Kidney epithelial cell (primary cell): Measurements from ENCODE around the gene TAF1B. TPM values are rescaled to one million over a fixed set of nuclear protein-coding genes. Genes with fewer than 3 reads are reported as not detected.

Experiments used
- DNase-seq: peaks from one replicate; pipeline ENCODE4 v3.0.0-alpha.2; 2010; ENCODE audit warnings: low read depth
- H3K27me3 ChIP-seq: 2 replicates; pipeline ENCODE4 v1.6.0; 2011; ENCODE audit warnings: low read length; ENCODE audit not compliant: control insufficient read depth, insufficient read depth
- H3K36me3 ChIP-seq: 2 replicates; pipeline ENCODE4 v1.5.1; 2011; ENCODE audit warnings: low read length; ENCODE audit not compliant: control insufficient read depth, insufficient read depth
- H3K4me3 ChIP-seq: 2 replicates; pipeline ENCODE4 v1.5.1; 2011; ENCODE audit warnings: low read depth, mild to moderate bottlenecking, control low read depth, low read length
- total RNA-seq: library from RNA; depleted of rRNA; stranded (reverse); fragments of >200 nt; gene quantifications from 2 replicates; pipeline ENCODE4 v1.2.3, GENCODE V29; 2015
- TF ChIP-seq, protein P1 (sequence below): IDR thresholded peaks from 2 replicates; pipeline ENCODE4 v1.5.1; 2011; ENCODE audit warnings: mild to moderate bottlenecking, moderate library complexity, low read length, control low read depth, inconsistent platforms; ENCODE audit not compliant: insufficient read depth, poor library complexity, severe bottlenecking

Gene TAF1B
- total RNA-seq, 1 donor from 2014 or later, result 15.0 TPM

DNA sequence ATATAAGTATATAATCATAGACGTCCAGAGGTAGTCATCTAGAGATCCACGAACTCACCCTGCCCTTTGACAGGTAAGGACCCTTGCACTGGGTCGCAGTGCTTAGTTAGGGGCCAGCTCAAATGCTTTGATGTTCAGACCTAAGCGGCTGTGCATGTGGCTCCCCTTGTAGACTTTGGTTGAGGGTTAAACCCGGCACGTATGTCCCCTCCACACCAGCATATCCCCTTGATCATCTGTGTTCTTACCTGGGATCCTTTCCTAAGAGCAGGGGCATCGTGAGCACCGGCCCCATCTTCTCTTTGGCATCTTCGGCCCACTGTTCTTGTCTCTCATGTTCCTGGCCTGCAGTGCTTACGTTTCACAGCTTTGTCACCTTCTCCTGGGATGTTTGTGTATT, 139.6 kb downstream of the TAF1B start:
- DNase-seq, result no peak
- H3K27me3 ChIP-seq, result no peaks in the 10 kb centered on the region
- H3K36me3 ChIP-seq, result no peaks in the 10 kb centered on the region
- TF ChIP-seq, protein P1, sequence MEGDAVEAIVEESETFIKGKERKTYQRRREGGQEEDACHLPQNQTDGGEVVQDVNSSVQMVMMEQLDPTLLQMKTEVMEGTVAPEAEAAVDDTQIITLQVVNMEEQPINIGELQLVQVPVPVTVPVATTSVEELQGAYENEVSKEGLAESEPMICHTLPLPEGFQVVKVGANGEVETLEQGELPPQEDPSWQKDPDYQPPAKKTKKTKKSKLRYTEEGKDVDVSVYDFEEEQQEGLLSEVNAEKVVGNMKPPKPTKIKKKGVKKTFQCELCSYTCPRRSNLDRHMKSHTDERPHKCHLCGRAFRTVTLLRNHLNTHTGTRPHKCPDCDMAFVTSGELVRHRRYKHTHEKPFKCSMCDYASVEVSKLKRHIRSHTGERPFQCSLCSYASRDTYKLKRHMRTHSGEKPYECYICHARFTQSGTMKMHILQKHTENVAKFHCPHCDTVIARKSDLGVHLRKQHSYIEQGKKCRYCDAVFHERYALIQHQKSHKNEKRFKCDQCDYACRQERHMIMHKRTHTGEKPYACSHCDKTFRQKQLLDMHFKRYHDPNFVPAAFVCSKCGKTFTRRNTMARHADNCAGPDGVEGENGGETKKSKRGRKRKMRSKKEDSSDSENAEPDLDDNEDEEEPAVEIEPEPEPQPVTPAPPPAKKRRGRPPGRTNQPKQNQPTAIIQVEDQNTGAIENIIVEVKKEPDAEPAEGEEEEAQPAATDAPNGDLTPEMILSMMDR, result no peak
- H3K4me3 ChIP-seq, result no peak overlapping the region

DNA sequence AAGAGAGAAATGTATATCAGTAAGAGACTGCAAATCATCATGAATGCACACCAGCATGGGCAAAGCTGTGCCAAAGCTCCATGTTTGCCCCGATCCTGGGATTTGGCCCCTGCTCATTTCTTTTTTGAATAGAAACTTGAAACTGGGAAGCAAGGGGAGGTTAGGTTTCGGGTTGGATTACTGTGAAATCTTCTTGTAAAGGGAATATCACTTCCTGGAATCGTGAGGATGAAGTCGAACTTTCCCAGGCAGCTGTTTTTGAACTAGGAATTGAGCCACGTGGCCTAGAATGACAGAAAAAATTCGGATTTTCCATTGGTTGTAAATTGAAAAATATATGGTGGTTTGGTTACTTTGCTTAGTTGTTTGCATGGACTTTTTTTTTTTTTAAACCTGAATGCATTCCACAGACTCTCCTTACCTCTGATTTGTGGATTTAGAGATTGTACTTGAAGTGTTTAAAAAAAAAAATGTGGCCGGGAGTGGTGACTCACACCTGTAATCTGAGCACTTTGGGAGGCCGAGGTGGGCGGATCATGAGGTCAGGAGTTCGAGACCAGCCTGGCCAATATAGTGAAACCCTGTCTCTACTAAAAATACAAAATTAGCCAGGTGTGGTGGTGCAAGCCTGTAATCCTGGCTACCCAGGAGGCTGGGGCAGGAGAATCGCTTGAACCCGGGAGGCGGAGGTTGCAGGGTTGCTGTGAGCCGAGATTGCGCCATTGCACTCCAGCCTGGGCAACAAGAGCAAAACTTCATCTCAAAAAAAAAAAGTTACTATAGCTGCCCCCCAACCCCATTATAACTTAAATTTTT, 140.3 kb downstream of the TAF1B start:
- TF ChIP-seq, protein P1, result no peak
- no peak overlapping the region for H3K4me3 ChIP-seq
- no peaks in the 10 kb centered on the region for H3K27me3 ChIP-seq
- H3K36me3 ChIP-seq, result no peaks in the 10 kb centered on the region
- no peak for DNase-seq

Other genes starting within 250 kb of the TAF1B start
- 246 and 284 TPM in 2 replicates for gene YWHAQ, start 212.5 kb upstream of the TAF1B start, total RNA-seq
- gene GRHL1, start 108.2 kb downstream of the TAF1B start, total RNA-seq, result 6.2 and 7.0 TPM in 2 replicates
- 15.4 and 17.9 TPM in 2 replicates for gene KLF11, start 200.1 kb downstream of the TAF1B start, total RNA-seq
- gene CYS1, start 236.9 kb downstream of the TAF1B start, total RNA-seq, result 9.8 and 12.2 TPM in 2 replicates